GM18870 (cell line): ENCODE data around the gene CCPG1.

Experiments used
- ATAC-seq: cut with Tn5 transposase; IDR thresholded peaks from one replicate; pipeline ENCODE4 v1.9.1; 2021; ENCODE audit warnings: moderate library complexity; ENCODE audit not compliant: unreplicated experiment

CCPG1 gene

DNA sequence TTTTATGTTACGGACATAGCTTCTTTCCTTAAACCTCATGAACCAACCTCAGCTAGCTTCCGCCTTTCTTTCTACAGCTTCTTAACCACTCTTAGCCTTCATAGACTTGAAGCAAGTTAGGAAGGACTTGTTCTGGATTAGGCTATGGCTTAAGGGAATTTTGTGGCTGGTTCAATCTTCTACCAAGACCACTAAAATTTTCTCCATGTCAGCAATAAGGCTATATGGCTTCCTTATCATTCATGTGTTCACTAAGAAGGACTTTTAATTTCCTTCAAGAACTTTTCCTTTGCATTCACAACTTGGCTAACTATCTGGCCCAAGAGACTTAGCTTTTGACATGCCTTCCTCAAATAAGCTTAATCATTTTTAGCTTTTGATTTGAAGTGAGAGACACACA lies 24.5 kb downstream of the CCPG1 start:
- no peak for ATAC-seq

DNA sequence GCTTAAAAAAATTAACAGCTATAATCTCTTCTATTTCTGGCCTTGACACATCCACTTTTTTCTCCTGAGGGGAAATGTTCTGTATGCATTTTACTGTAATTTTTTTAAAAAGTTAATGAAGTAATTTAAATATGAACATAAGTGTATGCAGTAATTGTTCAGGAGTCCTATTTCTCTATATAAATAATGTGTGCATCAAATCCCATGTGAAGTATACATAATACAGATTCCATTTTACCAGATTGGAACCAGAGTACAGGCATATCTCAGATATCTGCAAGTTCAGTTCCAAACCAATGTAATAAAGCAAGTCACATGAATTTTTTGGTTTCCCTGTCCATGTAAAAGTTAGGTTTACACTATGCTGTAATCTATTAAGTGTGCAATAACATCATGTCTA lies 26.6 kb downstream of the CCPG1 start:
- no peak for ATAC-seq

- no peak for ATAC-seq
Observed at GRCh38 chr15:55379095-55379494, 29.1 kb downstream of the CCPG1 start.

DNA sequence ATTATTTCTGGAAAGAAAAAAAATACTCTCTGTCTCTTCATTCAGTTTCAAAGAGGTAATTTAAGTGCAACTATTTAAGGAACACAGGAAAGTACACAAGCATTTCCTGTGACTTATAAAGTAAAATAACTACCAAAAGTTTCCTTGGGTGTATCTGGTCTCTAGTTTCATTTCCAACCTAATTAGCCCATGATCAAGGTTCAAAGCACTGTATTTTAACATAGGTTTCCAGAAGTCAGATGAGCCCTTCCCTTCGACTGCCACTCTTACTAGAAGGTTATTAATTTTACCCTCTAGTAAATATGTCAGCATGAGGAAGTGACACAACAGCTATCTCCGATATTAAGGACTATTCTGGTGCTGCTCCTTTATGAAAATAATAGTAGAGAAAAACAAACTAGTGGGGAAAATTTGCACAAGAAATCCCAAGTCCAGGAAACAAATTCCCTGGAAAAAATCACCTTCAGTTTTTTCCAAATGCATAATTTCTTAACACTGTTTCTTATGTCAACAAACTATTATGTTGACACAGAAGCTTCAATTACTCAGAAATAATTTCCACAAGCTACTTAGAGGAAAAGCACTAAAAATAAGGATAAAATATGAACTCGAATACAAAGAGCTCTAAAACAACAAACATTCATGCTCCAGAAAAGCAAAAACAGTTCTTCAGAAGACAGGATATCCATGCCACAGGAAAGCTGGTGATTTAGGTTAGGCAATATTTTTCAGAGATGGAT lies 35.3 kb downstream of the CCPG1 start:
- ATAC-seq: peak; percentile 61

DNA sequence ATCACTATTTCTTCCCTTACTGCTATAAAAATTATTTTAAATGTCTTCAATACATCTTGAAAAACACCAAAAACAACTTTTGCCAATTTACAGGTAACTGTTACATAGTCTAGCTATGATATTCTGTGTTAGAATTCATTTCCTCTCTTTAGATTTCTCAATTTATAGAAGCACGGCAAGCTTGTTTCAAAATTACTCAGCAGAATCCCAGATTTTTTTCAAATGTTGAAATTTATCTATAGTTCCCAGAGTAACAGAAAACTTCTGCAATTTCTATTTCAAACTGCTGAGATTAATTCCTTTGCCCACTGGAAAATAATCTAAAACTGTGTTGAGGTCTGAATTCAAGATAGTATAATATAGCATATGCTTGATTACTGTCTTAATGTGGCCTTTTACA lies 41.2 kb downstream of the CCPG1 start:
- ATAC-seq: no peak

DNA sequence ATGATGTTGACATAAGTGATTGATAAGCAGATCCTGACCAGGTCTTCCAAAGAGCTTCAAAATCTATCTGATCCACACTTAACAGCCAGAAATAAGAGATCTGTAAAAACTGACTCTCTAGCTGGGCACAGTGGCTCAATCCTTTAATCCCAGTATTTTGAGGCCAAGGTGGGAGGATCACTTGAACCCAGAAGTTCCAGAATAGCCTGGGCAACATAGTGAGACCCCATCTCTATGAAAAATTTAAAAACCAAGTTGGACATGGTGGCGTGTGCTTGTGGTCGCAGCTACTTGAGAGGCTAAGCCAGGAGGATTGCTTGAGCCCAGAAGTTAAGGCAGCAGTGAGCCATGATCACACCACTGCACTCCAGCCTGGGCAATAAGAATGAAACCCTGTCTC lies 45.5 kb downstream of the CCPG1 start:
- no peak for ATAC-seq

DNA sequence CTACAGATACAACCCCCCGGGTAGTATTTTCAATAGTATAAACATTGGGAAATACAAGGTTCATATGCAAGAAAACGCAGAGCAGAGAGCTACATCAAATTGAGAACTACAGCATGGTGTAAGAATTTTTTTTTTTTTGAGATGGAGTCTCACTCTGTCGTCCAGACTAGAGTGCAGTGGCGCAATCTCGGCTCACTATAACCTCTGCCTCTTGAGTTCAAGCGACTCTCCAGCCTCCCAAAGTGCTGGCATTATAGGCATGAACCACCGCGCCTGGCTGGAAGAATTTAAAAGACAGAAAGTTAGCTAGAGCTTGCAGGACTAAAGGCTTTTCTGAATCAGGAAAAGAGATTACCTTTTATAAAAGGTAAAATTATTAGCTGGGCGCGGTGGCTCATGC lies 47.1 kb downstream of the CCPG1 start:
- no peak for ATAC-seq

GRCh38 chr15:55360256-55360655 lies 47.9 kb downstream of the CCPG1 start:
- ATAC-seq: no peak

- ATAC-seq: no peak
Observed at GRCh38 chr15:55358471-55358870, 49.7 kb downstream of the CCPG1 start.

GRCh38 chr15:55357774-55358173 lies 50.4 kb downstream of the CCPG1 start:
- ATAC-seq: no peak

GRCh38 chr15:55356985-55357585 lies 51.1 kb downstream of the CCPG1 start:
- ATAC-seq: no peak

GRCh38 chr15:55353025-55353424 lies 55.1 kb downstream of the CCPG1 start:
- ATAC-seq: no peak

- ATAC-seq: no peak
Observed at GRCh38 chr15:55349282-55349681, 58.9 kb downstream of the CCPG1 start.

GRCh38 chr15:55348281-55348778 lies 59.8 kb downstream of the CCPG1 start:
- no peak for ATAC-seq

GRCh38 chr15:55344206-55344605 lies 64.0 kb downstream of the CCPG1 start:
- ATAC-seq: no peak

GRCh38 chr15:55343168-55343567 lies 65.0 kb downstream of the CCPG1 start:
- ATAC-seq: no peak

DNA sequence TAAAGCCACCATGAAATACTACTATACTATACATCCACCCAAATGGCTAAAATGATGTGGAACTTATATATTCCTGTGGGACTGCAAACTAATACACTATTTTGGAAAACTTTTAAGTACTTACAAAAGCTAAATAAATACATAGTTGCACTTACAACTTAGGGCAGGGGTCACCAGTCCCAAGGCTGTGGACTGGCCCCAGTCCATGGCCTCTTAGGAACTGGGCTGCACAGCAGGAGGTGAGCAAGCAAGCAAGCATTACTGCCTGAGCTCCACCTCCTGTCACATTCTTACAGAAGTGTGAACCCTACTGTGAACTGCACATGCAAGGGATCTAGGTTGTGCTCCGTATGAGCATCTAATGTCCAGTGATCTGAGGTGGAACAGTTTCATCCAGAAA lies 71.0 kb downstream of the CCPG1 start:
- ATAC-seq: no peak

DNA sequence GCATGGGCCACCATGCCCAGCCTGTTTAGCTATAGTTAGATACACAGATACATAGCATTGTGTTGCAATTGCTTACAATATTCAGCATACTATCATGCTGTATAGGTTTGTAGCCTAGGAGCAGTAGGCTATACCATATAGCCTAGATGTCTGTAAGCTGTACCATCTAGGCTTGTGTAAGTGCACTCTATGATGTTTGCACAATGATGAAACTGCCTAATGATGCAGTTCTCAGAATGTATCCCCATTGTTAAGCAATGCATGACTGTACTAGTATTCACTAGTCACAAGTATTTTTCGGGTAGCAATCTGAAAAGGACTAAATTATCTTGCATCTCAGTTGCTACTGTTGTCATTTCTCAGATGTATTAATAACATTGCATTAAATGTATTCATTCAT lies 73.2 kb downstream of the CCPG1 start:
- no peak for ATAC-seq

DNA sequence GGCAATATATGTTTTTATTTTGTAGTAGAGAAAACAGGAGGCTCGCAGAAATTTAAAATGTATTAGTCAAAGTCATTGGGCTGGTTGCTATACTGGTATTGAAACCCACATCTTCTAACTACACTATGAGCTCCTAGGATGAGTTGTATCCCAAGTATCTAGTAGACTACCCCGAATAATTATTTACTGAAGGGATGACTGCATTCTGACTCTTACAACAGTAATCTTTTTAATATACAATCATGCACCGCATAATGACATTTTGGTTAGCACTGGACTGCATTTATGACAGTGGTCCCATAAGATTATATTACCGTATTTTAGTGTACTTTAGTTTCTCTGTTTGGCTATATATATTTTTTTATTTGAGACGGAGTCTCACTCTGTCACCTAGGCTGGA lies 73.8 kb downstream of the CCPG1 start:
- ATAC-seq: no peak

- ATAC-seq: no peak
Observed at GRCh38 chr15:55327387-55327786, 80.8 kb downstream of the CCPG1 start.

GRCh38 chr15:55322467-55322866 lies 85.7 kb downstream of the CCPG1 start:
- ATAC-seq: no peak

- ATAC-seq: no peak
Observed at GRCh38 chr15:55320963-55321362, 87.2 kb downstream of the CCPG1 start.

- no peak for ATAC-seq
Observed at GRCh38 chr15:55320238-55320550, 88.0 kb downstream of the CCPG1 start.
